ENCODE data around the gene CACNA1B. TPM values are rescaled to one million over a fixed set of nuclear protein-coding genes. Genes with fewer than 3 reads are reported as not detected.

CACNA1B gene
- total RNA-seq, 4 donors from 2014 or later: 0.13 to 0.42 (median 0.31) TPM

DNA sequence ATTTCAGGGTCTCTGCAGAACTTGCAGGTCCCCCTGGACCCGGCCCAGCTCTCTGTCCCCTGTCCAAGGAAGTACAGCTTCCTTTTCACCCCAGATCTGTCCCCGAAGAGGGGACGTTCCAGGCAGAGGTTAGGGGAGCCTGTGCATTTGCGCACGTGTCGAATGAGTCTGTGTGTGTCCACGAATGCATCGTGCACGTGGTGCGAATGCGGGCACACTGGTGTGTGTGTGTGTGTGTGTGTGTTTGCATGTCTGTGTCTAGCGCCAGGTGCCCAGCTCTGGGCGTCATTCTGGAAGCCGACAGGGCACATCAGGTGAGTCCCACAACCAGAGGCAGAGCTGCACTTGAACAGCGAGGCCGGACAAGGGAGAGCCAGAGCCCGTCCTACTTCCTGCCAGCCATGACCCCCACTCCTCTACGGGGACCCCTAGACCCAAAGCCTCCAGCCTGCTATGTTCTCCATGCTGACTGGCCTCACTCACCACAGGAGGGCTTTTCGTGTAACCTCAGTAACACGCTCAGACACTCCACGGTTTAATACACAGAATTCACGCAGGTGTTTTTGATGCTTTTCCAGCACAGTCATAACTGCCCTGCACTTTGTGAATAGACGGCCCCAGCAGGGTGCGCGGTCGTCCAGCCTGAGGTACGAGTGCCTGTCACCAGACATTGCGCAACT lies 41.3 kb upstream of the CACNA1B start:
- Histone ChIP-seq H3K27me3 (no peaks in the 10 kb centered on the region), H3K27ac (replicated peaks in 1 of 4) (no peak overlapping the region), H3K9me3 (no peaks in the 10 kb centered on the region), H3K4me1 (no peaks in the 10 kb centered on the region), H3K36me3 (peaks cover 29 to 73% (median 59%) of the 10 kb centered on the region in 4 donors), H3K4me3 (no peak overlapping the region)
- intact Hi-C loops (cut with DNase I): no loop called here
- WGBS: 89% methylated on average over 24 of the region's 28 CpGs
- DNase-seq (ENCODE audit: extremely low spot score): no peak
- no peak for TF ChIP-seq EP300 (IDR thresholded peaks at IDR 0.05)
- TF ChIP-seq POLR2AphosphoS5 (IDR thresholded peaks at IDR 0.05): no peak
- no peak for TF ChIP-seq CTCF (IDR thresholded peaks at IDR 0.05)
- TF ChIP-seq POLR2A (IDR thresholded peaks at IDR 0.05; ENCODE audit: low read depth): no peak

- no peak for DNase-seq (ENCODE audit: extremely low spot score)
- Histone ChIP-seq H3K36me3 (peaks cover 29 to 67% (median 57%) of the 10 kb centered on the region in 4 donors), H3K27ac (replicated peaks in 1 of 4) (no peak overlapping the region), H3K4me1 (no peaks in the 10 kb centered on the region), H3K27me3 (no peaks in the 10 kb centered on the region), H3K4me3 (no peak overlapping the region), H3K9me3 (no peaks in the 10 kb centered on the region)
- intact Hi-C loops (cut with DNase I): no loop called here
- TF ChIP-seq EP300 (IDR thresholded peaks at IDR 0.05) (no peak), POLR2A (IDR thresholded peaks at IDR 0.05; ENCODE audit: low read depth) (no peak), CTCF (IDR thresholded peaks at IDR 0.05) (no peak), POLR2AphosphoS5 (IDR thresholded peaks at IDR 0.05) (no peak)
- WGBS: 69% methylated on average over 6 of the region's 12 CpGs
Observed at GRCh38 chr9:137836831-137837241, 40.7 kb upstream of the CACNA1B start.

DNA sequence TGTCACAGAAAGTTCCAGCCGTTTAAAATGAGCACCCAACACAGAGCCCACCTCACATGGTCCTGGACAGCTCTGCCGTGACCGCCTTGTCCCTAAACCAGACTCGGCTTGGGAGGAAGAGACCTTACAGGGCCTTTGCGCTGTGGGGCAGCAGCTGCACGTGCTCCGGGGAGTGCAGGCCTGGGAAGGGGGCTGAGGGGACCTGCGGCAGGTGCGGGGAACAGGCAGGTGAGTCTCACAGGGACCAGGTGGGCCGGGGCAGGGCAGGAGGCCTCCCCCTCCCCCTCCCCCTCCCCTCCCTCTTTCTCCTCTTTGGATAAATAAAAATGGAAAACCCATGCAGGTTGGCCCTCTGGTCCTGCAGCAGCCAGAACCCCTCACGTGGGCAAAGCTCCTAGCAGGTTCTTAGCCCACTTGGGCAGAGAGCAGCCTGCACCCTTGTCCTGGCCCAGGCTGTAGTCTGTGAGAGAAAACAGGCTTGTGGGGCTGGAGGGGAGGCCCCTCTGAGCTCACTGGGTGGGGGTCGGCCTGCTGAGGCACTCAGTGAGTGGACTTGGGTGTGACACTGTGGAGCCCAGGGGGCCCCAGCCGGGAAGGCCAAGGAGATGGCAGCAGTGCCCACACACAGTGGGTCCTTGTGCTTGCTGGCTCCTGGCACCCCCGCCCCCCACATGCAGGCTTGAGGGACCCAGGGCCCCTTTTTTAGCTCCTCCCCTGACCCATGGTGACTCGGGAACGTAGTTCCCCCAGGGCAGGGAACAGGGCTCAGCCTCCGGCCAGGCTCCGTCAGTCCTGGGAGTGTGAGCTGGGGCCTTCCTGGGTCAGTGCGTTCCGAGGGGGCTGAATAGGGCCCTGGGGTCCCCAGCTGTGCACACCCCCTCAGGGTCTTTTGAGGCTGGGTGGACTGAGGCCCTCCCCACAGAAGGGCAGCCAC lies 40.0 kb upstream of the CACNA1B start:
- TF ChIP-seq CTCF (IDR thresholded peaks at IDR 0.05) (no peak), POLR2A (IDR thresholded peaks at IDR 0.05; ENCODE audit: low read depth) (no peak), POLR2AphosphoS5 (IDR thresholded peaks at IDR 0.05) (no peak), EP300 (IDR thresholded peaks at IDR 0.05) (no peak)
- Histone ChIP-seq H3K27ac (replicated peaks in 1 of 4) (no peak overlapping the region), H3K9me3 (no peaks in the 10 kb centered on the region), H3K27me3 (no peaks in the 10 kb centered on the region), H3K36me3 (peaks cover 27 to 59% (median 49%) of the 10 kb centered on the region in 4 donors), H3K4me3 (no peak overlapping the region), H3K4me1 (no peaks in the 10 kb centered on the region)
- DNase-seq (ENCODE audit: extremely low spot score): no peak
- intact Hi-C loops (cut with DNase I): no loop called here
- 84% methylated on average over 8 of the region's 20 CpGs for WGBS

DNA sequence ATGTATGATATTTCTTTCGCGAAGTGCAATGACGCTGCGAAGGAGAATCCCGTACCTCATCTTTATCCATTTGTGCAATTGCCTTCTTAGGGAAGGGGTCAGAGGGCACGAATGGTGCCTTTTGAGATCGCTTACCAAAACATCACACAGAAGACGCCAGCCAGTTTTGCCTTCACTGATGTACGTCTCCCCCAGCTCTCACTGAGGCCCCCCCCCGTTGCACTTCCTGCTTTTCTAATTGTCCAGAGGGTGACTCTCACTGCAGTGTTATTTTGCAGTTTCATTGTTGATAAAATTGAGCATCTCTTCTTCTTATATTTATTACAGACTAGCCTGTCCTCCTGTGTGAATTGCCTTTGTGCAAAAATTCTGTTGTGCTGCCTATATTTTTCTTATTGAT lies 39.0 kb upstream of the CACNA1B start:
- H3K4me1 ChIP-seq: no peaks in the 10 kb centered on the region
- no peaks in the 10 kb centered on the region for H3K9me3 ChIP-seq
- TF ChIP-seq POLR2AphosphoS5 (IDR thresholded peaks at IDR 0.05): no peak
- TF ChIP-seq POLR2A (IDR thresholded peaks at IDR 0.05; ENCODE audit: low read depth): no peak
- TF ChIP-seq CTCF (IDR thresholded peaks at IDR 0.05): no peak
- no peak for TF ChIP-seq EP300 (IDR thresholded peaks at IDR 0.05)
- DNase-seq (ENCODE audit: extremely low spot score): no peak
- H3K4me3 ChIP-seq: no peak overlapping the region
- whole genome bisulfite sequencing: 96% methylated on average over 10 of the region's 10 CpGs
- H3K36me3 ChIP-seq: peaks cover 17 to 50% (median 40%) of the 10 kb centered on the region in 4 donors
- H3K27ac ChIP-seq (replicated peaks in 1 of 4): no peak overlapping the region
- intact Hi-C loops (cut with DNase I): no loop called here
- H3K27me3 ChIP-seq: no peaks in the 10 kb centered on the region

Data from esophagus muscularis mucosa (tissue), 4 donors.